OCI-LY3 (cell line): ENCODE measurements around the gene IL1RAPL1.
"Not testable (repeated sequence)": the region's sequence is repeated elsewhere in the genome, so short reads cannot be mapped to it uniquely, and the experiment has no call there.

ENCODE experiments used
- CTCF ChIP-seq: fragments of 200-600, 300-600 bp; sonication (generic); IDR thresholded peaks from 2 replicates; pipeline ENCODE4 v1.5.1; 2014; ENCODE audit warnings: antibody characterized with exemption, low read length, low read depth
- EZH2phosphoT487 ChIP-seq: fragments of 200-600 bp; shearing (Covaris generic); IDR thresholded peaks from 2 replicates; pipeline ENCODE4 v1.6.1; 2018; ENCODE audit warnings: antibody characterized with exemption, mixed run types, low read depth

GRCh38 chrX:29332429-29332828, 745.2 kb downstream of the IL1RAPL1 start:
- TF ChIP-seq CTCF, EZH2phosphoT487: not testable (repeated sequence)
